ENCODE measurements around the gene LPP. TPM values are rescaled to one million over a fixed set of nuclear protein-coding genes. Genes with fewer than 3 reads are reported as not detected.

LPP gene
- 10 to 100 TPM in 2 of 3 donors, 1 to 10 TPM in 1; 6.5 to 33.5 (median 11.3) TPM for polyA plus RNA-seq

GRCh38 chr3:188154014-188154808, at the start of gene LPP:
Gene LPP (plus strand): TSS chr3:188154157. CDS start chr3:188406121, 251,964 bp downstream.
- peaks cover 53 to 66% of the 10 kb centered on the region in 2 donors for H3K4me1 Mint-ChIP-seq
- no peaks in the 10 kb centered on the region for H3K9me3 Mint-ChIP-seq
- peak within 1 kb of the TSS; percentile 88 to 96 (median 93) for H3K27ac Mint-ChIP-seq
- H3K4me3 Mint-ChIP-seq = peak within 1 kb of the TSS; percentile 91 to 94 (median 93)
- H3K36me3 Mint-ChIP-seq = no peaks in the 10 kb centered on the region
- DNase-seq = peak; percentile 88 to 91 (median 88)
- peaks cover 6 to 14% (median 8%) of the 10 kb centered on the region in 3 donors for H3K27me3 Mint-ChIP-seq (ENCODE audit: low read depth in 3 of 3)

GRCh38 chr3:188106006-188106405, 48.0 kb upstream of the LPP start:
- H3K36me3 Mint-ChIP-seq = peaks cover 0 to 4% (median 0%) of the 10 kb centered on the region in 3 donors
- H3K9me3 Mint-ChIP-seq = no peaks in the 10 kb centered on the region
- peaks cover 9 to 10% of the 10 kb centered on the region in 2 donors for H3K4me1 Mint-ChIP-seq
- peaks cover 3 to 10% (median 7%) of the 10 kb centered on the region in 3 donors for H3K27me3 Mint-ChIP-seq (ENCODE audit: low read depth in 3 of 3)
- H3K4me3 Mint-ChIP-seq = no peak overlapping the region
- no peak overlapping the region for H3K27ac Mint-ChIP-seq
- no peak for DNase-seq

DNA sequence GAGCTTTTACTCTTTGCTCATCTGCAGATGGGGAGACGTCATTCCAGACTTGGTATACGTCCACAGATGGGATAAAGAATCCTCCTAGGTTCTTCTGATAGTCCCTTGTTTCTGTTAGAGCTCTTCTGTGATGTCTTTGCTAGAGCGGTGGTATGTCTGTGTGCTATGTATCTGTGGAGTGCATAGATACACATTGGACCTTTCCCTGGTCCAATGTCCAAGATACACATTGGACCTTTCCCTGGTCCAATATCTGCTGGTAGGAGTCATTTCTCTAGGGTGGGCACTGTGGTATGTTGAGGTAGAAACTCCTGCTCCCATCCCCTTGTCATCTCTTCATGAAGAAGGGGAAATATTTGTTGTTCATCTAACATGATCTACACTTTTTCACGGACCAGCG, 47.5 kb upstream of the LPP start:
- Mint-ChIP-seq H3K27ac (no peak overlapping the region), H3K27me3 (ENCODE audit: low read depth in 3 of 3) (peaks cover 3 to 10% (median 7%) of the 10 kb centered on the region in 3 donors), H3K4me1 (peaks cover 9 to 10% of the 10 kb centered on the region in 2 donors), H3K9me3 (no peaks in the 10 kb centered on the region), H3K4me3 (no peak overlapping the region), H3K36me3 (peaks cover 0 to 4% (median 0%) of the 10 kb centered on the region in 3 donors)
- DNase-seq = no peak

DNA sequence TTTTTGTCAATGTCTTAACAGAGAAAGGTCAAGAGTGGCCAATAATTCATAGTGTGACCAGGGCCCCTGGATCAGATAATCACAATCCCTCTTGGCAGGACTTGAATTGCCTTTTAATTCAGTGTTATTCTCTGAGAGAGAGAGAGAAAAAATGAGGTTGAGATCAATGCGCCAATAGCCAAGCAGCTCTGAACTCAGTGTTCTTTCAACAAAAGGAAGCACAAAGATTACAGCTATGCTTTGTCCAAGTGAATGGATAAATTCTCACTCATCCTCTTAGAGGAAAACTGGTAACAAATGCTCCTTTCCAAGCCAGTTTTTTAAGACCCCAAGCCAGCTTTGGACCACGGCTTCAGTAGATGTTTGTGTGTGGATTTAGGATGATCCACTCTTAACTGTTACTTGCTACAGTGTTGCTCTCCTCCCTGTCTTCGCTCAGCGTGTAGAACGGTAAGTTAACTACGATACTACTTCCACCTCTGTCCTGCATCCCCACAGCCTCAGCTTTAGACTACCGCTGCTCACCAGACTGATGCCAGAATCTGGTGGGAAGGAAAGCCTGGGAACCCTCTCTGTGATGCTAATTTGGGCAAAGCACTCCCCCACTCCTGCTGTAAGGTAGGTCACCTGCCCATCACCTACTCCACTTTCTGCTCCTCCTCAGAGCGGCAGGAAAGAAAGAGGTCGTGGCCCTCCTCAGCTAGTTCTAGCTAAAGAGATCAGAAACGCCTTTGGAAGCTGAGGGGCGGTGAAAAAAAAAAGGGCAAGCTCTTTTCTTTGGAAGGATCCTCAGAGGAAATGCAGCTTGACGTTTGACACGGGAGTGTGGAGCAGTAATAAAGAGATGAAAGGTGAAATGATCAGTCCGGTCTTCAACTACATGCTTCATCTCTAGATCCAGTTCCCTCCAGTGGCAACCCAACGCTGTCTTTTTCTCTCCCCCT, 46.8 kb upstream of the LPP start:
- H3K27ac Mint-ChIP-seq = no peak overlapping the region
- peaks cover 9 to 10% of the 10 kb centered on the region in 2 donors for H3K4me1 Mint-ChIP-seq
- DNase-seq = no peak
- H3K4me3 Mint-ChIP-seq = no peak overlapping the region
- peaks cover 0 to 4% (median 0%) of the 10 kb centered on the region in 3 donors for H3K36me3 Mint-ChIP-seq
- H3K27me3 Mint-ChIP-seq (ENCODE audit: low read depth in 3 of 3) = peaks cover 3 to 10% (median 7%) of the 10 kb centered on the region in 3 donors
- no peaks in the 10 kb centered on the region for H3K9me3 Mint-ChIP-seq

DNA sequence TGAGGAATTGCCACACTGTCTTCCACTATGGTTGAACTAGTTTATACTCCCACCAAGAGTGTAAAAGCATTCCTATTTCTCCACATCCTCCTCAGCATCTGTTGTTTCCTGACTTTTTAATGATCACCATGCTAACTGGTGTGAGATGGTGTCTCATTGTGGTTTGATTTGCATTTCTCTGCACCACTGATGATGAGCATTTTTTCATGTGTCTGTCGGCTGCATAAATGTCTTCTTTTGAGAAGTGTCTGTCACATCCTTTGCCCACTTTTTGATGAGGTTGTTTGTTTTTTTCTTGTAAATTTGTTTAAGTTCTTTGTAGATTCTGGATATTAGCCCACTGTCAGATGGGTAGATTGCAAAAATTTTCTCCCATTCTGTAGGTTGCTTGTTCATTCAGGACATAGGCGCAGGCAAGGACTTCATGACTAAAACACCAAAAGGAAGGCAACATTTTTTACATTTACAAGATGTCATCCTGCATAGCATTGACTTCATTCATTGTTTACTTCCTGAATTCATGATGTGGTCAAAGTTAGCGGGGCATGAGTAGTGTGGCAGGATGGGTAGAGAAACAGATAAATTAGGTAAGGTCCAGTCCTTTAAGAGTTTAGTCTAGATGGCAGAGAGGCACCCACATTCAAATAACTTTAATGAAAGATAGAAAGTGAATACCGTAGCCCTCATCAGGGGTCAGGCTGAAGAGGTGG, 45.1 kb upstream of the LPP start:
- Mint-ChIP-seq H3K27ac (peak overlapping the region in 2 of 6 donors; percentile 1 to 37), H3K27me3 (ENCODE audit: low read depth in 3 of 3) (peaks cover 3 to 10% (median 7%) of the 10 kb centered on the region in 3 donors), H3K4me1 (peaks cover 9 to 10% of the 10 kb centered on the region in 2 donors), H3K9me3 (no peaks in the 10 kb centered on the region), H3K4me3 (no peak overlapping the region), H3K36me3 (peaks cover 0 to 4% (median 0%) of the 10 kb centered on the region in 3 donors)
- peak in 1 of 3 donors; percentile 1 for DNase-seq

- Mint-ChIP-seq H3K9me3 (no peaks in the 10 kb centered on the region), H3K4me1 (peaks cover 9 to 10% of the 10 kb centered on the region in 2 donors), H3K27ac (no peak overlapping the region), H3K4me3 (no peak overlapping the region), H3K27me3 (ENCODE audit: low read depth in 3 of 3) (peaks cover 3 to 6% (median 6%) of the 10 kb centered on the region in 3 donors), H3K36me3 (peaks cover 0 to 4% (median 0%) of the 10 kb centered on the region in 3 donors)
- DNase-seq = no peak
These were observed 42.9 kb upstream of the LPP start for GRCh38 chr3:188111002-188111584.

DNA sequence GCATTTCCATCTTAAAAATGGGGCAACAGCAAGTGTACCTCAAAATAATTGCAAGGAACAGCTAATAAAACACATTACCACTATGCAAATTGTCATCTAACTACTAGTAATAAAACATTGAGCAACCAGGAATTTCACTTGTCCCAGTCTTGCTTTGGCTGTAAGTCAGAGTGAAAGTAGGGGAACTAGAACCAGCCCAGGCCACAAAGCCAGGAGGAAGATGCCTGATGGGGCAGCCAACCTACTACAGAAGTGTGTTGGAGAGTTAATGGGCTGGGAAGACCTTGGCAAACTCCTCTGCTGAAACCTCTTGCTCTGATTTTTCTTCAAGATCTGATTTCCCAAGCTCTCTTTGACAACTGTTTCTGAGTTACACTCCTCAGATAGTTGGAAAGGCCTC, 40.2 kb upstream of the LPP start:
- Mint-ChIP-seq H3K27me3 (ENCODE audit: low read depth in 3 of 3) (peaks cover 0 to 4% (median 0%) of the 10 kb centered on the region in 3 donors), H3K4me1 (peaks cover 6% of the 10 kb centered on the region in 2 donors), H3K27ac (no peak overlapping the region), H3K36me3 (no peaks in the 10 kb centered on the region), H3K4me3 (no peak overlapping the region), H3K9me3 (peaks cover 0 to 3% (median 0%) of the 10 kb centered on the region in 6 donors)
- no peak for DNase-seq

DNA sequence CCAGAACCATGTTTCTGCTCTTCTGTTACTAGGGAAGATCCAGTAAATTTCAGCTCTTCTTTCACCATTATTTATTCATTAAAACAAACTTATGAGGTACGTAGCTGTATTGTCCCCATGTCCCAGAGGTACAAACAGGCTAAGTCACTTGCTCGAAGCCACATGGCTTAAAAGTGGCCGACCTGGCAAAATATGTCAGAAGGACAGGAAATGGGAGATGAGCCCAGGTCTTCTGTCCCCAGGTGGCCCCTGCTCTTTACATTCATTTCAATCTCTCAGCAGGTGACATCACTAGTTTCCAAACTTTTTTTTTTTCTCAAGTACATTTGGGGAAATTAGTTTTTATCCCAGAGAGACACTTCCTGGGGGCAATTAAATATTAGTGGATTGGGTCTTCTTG, 34.1 kb upstream of the LPP start:
- H3K27ac Mint-ChIP-seq = no peak overlapping the region
- peaks cover 0 to 3% (median 0%) of the 10 kb centered on the region in 6 donors for H3K9me3 Mint-ChIP-seq
- no peaks in the 10 kb centered on the region for H3K4me1 Mint-ChIP-seq
- no peak for DNase-seq
- no peak overlapping the region for H3K4me3 Mint-ChIP-seq
- no peaks in the 10 kb centered on the region for H3K36me3 Mint-ChIP-seq
- H3K27me3 Mint-ChIP-seq (ENCODE audit: low read depth in 3 of 3) = peaks cover 0 to 2% (median 0%) of the 10 kb centered on the region in 3 donors

GRCh38 chr3:188122571-188123169, 31.3 kb upstream of the LPP start:
- Mint-ChIP-seq H3K36me3 (no peaks in the 10 kb centered on the region), H3K4me3 (no peak overlapping the region), H3K4me1 (no peaks in the 10 kb centered on the region), H3K27ac (no peak overlapping the region), H3K27me3 (ENCODE audit: low read depth in 3 of 3) (peaks cover 0 to 2% (median 0%) of the 10 kb centered on the region in 3 donors), H3K9me3 (no peaks in the 10 kb centered on the region)
- DNase-seq = no peak

DNA sequence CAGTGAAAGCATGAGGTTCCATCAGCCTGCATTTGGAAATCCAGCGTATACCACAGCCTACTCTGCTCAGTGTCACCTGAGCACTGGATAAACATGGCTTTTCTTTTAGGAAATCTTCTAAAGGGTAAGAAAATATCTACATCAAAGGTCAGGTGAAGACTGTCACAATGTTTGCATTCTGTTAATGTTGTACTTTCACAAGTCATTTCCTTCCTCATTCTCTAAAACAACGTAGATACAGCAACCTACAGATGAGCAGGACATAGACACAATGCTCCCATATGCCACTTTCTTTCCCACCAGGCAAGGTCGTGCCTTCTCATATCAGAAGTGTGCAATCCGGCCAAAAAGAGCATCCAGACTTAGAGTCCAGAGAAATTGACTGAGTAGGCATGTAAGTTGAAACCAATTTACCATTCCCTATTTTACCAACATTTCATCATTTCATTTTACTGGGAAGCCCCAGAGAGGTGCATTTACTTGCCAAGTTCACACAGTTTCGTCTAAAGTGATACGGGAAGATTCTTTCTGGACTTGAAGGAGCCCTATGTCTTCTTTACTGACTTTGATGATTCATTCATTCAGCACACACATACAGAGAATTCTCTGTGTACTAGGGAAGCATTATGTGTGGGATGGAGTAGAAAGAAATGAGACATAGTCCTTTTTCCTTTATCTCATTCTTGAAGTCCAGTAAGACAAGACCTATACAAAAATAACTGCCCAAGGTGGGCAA, 30.6 kb upstream of the LPP start:
- no peak overlapping the region for H3K4me3 Mint-ChIP-seq
- peaks cover 0 to 2% (median 0%) of the 10 kb centered on the region in 3 donors for H3K27me3 Mint-ChIP-seq (ENCODE audit: low read depth in 3 of 3)
- H3K9me3 Mint-ChIP-seq = no peaks in the 10 kb centered on the region
- no peak for DNase-seq
- H3K27ac Mint-ChIP-seq = no peak overlapping the region
- no peaks in the 10 kb centered on the region for H3K36me3 Mint-ChIP-seq
- H3K4me1 Mint-ChIP-seq = no peaks in the 10 kb centered on the region

GRCh38 chr3:188124184-188124583, 29.8 kb upstream of the LPP start:
- Mint-ChIP-seq H3K27ac (no peak overlapping the region), H3K9me3 (no peaks in the 10 kb centered on the region), H3K4me1 (no peaks in the 10 kb centered on the region), H3K36me3 (no peaks in the 10 kb centered on the region), H3K27me3 (ENCODE audit: low read depth in 3 of 3) (peaks cover 0 to 2% (median 0%) of the 10 kb centered on the region in 3 donors), H3K4me3 (no peak overlapping the region)
- DNase-seq = no peak

GRCh38 chr3:188125076-188125475, 28.9 kb upstream of the LPP start:
- no peak for DNase-seq
- H3K27ac Mint-ChIP-seq = no peak overlapping the region
- no peaks in the 10 kb centered on the region for H3K36me3 Mint-ChIP-seq
- no peaks in the 10 kb centered on the region for H3K9me3 Mint-ChIP-seq
- no peak overlapping the region for H3K4me3 Mint-ChIP-seq
- no peaks in the 10 kb centered on the region for H3K27me3 Mint-ChIP-seq (ENCODE audit: low read depth in 3 of 3)
- H3K4me1 Mint-ChIP-seq = no peaks in the 10 kb centered on the region
